Right forelimb (tissue), 1 donor: ENCODE results near the gene TOP2A.

Source experiments
- DNase-seq: peaks from one replicate; pipeline ENCODE4 v3.0.0-alpha.2; 2018

Gene TOP2A

DNA sequence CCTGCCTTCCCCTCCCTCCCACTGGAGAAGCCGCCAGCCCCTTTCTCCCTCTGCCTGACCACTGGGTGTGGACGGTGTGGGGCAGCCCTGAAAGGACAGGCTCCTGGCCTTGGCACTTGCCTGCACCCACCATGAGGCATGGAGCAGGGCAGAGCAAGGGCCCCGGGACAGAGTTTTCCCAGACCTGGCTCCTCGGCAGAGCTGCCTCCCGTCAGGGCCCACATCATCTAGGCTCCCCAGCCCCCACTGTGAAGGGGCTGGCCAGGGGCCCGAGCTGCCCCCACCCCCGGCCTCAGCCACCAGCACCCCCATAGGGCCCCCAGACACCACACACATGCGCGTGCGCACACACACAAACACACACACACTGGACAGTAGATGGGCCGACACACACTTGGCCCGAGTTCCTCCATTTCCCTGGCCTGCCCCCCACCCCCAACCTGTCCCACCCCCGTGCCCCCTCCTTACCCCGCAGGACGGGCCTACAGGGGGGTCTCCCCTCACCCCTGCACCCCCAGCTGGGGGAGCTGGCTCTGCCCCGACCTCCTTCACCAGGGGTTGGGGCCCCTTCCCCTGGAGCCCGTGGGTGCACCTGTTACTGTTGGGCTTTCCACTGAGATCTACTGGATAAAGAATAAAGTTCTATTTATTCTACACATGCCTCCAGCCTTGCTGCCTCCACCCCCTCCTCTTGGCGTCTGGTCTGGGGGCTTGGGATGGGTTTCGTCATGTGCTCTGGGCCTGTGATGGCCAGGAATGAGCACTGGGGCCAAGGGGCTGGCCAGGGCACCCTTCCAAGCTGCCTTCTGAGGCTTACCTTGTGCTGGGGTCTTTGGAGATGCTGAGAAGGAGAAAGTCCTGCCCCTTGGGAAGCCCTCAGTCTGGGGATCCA, 60.5 kb downstream of the TOP2A start:
- peak; percentile 55 for DNase-seq

DNA sequence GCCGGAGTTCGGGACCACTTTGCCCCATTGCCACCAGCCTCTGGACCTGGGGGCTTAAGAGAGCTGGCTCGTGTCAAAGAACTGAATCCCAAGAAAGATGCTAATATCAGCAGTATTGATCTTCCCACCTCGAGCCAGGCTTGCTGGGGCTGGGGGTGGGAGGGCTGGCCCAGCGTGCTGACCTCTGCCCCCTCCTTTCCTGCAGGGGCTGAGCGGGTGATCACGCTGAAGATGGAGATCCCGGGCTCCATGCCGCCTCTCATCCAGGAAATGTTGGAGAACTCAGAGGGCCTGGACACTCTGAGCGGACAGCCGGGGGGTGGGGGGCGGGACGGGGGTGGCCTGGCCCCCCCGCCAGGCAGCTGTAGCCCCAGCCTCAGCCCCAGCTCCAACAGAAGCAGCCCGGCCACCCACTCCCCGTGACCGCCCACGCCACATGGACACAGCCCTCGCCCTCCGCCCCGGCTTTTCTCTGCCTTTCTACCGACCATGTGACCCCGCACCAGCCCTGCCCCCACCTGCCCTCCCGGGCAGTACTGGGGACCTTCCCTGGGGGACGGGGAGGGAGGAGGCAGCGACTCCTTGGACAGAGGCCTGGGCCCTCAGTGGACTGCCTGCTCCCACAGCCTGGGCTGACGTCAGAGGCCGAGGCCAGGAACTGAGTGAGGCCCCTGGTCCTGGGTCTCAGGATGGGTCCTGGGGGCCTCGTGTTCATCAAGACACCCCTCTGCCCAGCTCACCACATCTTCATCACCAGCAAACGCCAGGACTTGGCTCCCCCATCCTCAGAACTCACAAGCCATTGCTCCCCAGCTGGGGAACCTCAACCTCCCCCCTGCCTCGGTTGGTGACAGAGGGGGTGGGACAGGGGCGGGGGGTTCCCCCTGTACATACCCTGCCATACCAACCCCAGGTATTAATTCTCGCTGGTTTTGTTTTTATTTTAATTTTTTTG, 61.6 kb downstream of the TOP2A start:
- no peak for DNase-seq

DNA sequence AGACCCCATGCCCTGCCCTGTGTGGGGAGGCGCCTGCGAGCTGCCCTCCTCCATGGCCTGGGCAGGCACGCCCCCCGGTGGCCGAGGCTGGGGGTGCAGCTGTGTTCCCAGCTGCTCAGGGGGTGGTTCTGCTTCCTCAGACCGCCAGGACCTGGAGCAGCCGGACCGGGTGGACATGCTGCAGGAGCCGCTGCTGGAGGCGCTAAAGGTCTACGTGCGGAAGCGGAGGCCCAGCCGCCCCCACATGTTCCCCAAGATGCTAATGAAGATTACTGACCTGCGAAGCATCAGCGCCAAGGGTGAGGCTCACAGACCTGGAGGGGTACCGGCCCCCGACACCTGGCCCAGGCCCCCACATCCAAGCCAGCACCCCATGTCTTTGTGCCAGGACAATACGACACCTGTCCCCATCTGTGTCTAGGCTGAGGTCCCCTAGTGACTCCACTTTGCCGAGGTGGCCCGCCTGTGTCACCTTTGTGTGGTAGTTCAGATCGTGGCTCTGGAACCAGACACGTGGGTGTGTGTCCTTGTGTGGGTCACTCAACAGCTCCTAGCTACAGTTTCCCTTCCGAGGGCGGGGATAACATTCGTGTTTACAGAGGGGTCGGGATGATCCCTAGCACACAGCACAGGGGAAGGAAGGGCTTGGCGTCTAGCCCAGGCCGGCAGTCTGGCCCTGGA, 62.4 kb downstream of the TOP2A start:
- DNase-seq: peak; percentile 89

DNA sequence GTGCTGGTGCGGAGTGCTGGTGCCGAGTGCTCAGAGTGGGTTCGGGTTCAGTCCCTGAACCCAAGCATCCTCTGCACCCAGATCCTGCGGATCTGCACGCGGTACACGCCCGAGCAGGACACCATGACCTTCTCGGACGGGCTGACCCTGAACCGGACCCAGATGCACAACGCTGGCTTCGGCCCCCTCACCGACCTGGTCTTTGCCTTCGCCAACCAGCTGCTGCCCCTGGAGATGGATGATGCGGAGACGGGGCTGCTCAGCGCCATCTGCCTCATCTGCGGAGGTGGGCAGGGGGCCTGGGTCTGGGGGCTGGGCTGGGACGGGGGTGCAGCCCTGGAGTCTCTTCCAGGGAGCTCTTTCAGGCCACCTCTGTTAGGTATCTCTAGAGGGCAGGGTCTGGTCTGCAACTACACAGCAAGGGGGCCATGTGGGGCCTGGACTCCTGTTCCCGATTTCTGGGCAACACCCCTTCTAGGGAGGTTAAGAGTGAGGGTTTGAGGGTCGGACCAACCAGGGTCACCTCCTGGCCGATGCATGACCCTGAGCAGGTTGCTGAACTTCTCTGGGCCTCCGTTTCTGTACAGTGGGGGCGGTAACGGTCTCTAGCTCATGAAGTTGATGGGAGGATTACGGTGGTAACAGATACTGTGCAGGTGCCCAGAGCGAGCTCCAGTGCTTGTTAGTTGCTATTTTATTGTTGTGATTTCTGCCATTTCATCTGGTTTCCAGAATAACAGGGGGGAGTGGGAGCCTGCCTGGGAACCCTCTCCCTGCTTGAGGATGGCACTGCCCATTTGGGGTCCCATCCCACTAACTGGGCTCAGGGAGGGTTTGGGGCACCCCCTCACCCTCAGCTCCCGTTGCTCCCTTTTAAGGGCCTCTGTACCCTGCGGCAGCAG, 63.2 kb downstream of the TOP2A start:
- no peak for DNase-seq

DNA sequence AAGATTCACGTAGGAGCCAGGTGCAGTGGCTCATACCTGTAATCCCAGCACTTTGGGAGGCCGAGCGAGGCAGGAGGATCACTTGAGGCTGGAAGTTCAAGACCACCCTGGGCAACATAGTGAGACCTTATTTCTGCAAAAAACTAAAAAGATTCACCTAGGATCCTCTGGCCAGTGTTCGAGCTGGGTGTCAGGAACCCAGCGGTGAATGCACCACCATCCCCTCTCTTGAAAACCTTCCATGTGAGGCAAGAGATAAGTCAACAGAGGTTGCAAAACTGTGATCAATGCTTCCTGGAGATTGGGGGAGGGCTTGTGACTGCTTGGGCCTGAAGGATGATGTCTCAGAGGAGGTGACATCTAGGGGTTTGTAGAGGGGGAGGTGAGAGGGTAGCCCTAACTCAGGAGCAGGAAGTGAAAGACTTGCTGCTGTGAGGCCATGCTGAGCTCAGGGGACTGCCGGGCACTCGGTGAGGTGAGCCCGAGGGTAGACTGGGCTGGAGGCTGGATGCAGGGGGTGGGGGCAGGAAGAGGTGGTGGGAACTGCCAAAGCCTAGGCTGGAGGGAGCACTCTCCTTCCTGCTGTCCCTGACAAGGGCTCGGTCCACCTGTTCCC, 64.8 kb downstream of the TOP2A start:
- DNase-seq: no peak

DNA sequence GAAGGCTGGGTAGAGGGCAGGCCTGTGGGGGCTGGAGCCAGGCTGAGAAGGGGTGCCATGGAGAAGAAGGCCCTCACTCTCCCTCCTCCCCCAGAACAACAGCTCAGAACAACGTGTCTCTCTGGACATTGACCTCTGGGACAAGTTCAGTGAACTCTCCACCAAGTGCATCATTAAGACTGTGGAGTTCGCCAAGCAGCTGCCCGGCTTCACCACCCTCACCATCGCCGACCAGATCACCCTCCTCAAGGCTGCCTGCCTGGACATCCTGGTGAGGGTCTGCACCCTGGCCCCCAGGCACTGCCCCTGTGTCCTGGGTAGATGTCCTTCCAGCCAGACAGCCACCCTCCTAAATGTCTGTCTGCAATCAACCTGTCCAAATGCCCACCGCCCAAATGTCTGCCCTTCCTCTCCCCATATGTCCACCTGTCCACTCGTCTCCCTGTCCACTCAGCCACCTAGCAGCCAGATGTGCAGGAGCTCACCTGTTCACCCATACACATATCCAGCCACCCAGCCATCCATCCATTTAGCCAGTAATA, 65.4 kb downstream of the TOP2A start:
- DNase-seq: no peak

DNA sequence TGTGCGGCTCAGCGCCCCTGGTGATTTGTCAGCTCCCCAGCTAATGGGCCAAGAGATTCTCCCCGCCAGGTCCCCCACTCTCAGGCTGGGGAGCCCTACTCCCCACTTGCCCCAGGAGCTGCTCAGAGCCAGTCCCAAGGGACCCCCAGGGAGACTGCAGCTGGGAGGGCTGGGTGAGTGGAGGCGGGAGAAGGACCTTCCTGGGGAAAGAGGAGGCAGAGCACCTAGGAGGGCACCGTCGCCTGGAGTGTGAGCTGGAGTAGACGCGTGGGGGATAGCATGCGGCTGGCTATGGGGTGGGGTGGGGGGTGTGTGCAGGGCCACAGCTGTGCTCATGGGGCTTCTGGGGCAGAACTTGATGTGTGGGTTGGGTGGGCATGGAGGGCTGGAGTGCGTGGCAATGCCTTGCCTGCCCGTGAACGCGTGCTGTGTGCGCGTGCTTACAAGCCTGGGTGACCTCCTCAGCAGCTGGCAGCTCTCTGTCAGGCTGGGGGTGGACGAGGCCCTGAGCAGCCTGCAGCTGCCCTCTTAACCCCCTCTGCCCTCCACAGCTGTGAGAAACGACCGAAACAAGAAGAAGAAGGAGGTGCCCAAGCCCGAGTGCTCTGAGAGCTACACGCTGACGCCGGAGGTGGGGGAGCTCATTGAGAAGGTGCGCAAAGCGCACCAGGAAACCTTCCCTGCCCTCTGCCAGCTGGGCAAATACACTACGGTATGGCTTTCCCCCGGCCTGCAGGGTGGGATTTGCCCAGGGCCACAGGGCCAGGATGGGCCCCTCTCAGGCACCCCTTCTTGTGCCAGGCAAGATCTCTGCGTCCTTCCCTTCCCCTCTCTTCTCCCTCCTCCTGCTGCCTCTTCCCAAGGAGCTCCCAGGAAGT, 66.1 kb downstream of the TOP2A start:
- no peak for DNase-seq

DNA sequence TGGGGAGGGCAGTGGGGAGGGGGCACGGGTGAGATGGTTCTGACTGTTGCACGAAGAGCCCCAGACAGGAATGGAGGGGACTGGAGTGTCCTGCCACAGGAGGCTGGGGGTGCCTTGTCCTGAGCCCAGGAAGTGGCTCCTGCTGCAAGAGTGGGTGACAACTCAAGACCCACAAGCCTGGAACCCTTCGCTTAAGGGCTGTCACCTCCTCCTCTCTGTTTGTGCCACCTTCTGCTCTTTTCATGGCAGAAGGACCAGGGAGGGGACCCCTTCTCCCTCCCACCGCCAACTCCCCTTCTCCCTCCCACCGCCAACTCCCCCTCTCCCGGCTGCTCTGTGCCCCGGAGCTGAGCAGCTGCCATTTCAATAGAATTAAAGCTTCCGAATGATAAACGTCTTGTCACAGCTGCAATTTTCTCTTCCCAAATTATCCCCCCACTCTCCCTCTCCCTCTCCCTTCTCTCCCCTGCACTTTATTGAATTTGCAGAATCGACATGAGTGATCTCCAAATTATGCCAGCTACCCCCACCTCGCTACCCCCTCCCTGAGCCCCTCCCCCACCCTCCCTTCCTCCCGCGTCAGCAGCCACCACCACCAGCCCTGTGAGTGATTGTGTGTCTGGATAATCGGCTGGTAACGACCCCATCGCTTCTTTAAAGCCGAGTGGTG, 66.9 kb downstream of the TOP2A start:
- no peak for DNase-seq

DNA sequence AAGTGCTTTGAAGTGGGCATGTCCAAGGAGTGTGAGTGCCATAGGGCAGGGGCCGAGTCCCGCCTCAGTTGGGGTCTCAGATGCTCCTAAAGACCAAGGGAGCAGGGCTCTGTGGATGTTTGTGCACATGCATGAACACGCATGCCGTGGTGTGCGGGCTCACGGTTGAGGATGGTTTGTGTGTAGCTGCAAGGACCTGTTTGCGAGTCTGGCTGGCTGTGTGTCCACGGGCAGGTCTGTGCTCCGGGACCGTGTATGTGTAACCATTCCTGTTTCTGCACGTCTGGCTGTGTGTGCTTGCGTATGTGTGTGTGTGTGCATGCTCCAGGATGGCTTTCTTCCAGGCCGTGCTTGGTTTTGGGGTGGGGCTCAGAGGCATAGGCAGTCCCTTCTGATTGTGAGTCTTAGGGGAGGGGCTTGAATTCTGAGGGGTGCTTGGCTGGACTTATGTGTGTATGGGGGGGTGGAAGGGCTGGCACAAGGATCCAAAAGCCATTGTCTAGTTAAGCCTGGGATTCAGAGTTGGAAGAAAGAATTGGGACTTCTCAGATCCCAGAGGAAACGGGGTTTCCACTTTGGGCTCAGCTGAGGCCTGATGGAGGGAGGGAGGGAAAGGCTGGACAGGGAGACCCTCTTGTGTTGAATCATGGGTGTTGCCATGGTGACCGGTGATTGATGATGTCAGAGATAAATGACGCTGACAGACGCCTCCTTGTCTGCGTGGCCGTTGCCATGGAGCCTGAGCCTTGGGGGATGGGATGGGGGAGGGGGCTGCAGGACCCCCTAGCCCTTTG, 67.6 kb downstream of the TOP2A start:
- no peak for DNase-seq

DNA sequence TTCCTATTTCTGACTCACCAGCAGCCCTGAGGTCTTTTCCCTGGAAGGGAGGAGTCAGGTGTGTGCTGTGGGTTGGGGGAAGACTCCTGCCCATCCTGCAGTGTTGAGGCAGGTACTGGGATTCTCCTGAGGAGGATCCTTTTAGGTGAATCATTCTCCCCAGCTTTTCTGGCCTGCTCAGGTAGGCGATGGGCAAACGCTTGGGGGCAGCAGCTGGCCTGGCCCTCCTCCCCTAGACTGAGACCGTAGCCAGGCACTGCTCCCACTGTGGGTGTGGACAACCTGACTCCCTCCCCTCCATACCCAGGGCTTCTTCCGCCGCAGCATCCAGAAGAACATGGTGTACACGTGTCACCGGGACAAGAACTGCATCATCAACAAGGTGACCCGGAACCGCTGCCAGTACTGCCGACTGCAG, 68.2 kb downstream of the TOP2A start:
- no peak for DNase-seq

DNA sequence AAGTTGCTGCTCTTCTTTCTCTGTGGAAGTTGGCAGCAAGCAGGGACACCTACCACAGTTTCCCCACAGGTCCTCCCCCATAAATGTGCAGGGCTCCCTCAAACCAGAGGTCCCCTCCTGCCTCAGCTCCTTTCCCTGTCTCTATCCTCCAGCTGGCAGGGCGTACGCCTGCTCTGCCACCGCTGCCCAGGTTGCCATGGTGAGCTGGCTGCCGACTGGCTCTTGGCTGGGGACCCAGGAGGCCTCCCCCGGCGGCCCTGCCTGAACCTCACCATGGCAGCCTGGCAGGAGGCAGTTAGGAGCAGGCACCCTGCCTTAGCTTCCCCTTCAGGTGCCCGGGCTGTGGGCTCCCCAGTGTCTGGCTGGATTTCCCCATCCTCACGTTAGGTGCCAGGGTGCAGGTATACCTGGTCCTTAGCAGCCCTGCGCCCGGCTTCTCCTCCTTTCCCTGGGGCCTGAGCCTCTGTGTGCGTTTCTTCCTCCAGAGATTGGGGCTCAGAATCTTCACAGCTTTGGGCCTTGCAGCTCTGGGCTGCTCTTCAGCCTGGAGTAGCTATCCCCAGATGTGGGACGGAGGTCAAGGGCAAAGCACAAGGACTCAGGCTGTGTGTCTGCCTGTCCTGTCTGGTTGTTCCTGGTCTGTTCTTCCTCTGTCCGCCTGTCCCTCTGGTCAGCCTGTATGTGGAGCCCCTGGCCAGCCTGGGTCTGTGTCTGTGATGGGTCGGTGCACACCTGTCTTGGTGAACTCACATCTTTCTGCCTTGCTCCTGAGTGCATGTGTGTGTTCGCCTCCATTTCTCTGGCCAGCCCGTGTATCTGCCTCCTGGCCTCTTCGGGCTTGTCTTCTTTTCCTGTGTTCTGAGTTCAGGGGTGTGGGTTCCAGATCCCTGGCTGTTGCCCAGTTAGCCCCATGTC, 68.9 kb downstream of the TOP2A start:
- no peak for DNase-seq

DNA sequence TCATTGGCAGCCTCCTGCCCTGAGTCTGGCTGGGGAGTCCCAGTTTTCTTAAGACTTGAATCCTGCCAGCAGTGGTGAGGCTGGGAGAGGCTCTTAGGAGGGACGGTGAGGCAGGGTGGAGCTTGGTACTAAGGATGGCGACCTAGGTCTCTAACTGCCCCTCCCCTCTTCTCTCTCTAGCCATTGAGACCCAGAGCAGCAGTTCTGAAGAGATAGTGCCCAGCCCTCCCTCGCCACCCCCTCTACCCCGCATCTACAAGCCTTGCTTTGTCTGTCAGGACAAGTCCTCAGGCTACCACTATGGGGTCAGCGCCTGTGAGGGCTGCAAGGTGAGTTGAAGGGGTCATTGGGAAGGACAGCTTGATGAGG, 69.6 kb downstream of the TOP2A start:
- no peak for DNase-seq

DNA sequence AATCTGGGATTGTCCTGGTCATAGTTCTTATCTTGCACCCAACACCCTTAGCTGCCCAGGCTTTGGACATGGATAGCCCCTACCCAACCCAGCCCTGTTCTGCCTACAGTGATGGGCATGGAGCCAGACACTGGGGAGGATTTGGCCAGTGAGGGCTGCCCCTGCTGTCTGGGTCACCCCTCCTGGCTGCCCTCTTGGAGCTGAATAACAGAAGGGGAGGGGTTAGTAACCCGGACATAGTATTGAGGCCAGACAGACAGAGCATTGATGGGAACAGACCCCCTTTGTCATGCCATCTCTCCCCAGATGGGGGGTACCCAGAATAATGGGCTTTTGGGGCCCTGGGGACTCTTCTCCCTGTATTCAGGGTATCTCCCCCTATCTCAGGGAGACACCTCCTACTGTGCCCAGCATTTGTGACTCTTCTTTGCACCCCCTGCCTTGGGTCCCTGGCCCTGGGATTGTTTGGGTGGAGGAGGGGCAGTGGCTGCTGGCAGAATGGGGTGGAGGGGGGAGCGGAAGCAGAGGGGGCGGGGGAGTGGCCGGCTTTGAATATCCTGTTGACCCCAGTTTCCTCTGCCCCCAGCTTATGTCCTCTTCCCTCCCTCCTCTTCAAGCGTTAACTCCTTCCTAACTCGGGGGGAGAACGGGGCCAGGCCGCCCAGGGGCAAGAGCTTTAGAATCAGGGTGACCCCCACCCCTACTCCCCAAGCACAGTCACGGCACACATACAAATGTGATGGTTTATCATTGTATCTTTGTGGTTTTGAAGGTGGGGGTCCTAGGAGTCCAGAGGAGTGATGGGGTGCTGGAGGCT, 70.2 kb downstream of the TOP2A start:
- DNase-seq: no peak

DNA sequence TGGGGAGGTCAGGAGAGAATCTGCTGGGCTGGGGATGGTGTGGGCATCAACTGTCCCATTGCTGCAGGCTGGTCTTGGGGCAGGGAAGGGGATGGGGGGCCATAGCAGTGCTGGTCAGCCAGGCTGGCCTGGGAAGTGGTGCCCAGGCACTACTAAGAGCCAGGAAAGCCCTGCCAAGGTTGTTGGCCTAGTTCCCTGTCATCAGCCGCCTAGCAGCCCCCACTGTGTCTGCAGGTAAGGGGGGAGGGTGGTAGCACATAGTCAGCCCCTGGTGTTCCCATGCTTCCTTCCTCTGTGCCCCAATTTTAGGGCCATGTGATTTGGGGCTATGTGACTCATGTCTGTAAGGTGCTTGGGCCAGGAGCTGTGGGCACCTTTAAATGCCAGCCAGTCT, 70.9 kb downstream of the TOP2A start:
- DNase-seq: no peak

DNA sequence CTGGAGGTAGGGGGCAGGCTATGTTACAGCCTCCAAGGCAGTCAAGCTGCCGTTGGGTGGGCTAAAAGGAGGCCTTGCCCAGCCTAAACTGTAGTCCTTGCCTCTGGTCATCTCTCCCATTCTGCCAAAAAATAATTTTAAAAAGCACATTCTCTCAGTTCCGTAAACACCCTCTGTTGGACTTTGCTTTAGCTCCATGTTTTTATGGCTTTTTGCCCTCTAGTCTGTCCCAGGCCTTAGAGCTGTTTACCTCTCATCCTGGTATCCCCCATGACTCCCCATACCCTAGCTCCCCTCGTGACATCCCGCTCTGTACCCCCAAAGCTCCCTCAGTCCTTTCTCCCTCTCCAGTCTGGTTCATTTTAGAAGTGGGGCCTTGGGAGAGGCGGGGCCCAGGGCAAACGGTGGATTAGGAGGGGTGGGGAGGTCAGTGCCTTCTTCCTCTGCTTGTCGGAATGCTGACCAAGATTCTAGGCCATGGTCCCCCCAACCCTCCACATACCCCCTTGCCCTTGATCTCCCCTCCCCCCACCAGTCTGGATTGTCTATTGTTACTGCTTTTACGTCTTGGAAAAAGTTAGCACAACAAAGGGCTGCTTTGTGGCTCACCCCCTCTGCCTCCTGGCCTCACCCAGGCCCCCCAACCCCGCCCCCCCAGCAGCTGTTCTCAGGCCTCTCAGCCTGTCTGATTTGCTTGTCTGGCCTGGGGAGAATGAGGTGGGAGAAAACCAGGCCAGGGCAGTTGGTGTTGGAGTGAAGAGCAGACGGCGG, 71.5 kb downstream of the TOP2A start:
- no peak for DNase-seq
